Neural progenitor cell (in vitro differentiated cells): ENCODE data around the gene NOP53. TPM values are rescaled to one million over a fixed set of nuclear protein-coding genes. Genes with fewer than 3 reads are reported as not detected.

ENCODE experiments used
- DNase-seq: peaks from one replicate; pipeline ENCODE4 v3.0.0-alpha.2; 2016; ENCODE audit warnings: low spot score
- H2AFZ ChIP-seq: fragments of 200-600 bp; sonication (generic); replicated peaks from 2 replicates; pipeline ENCODE4 v1.6.1; 2016; ENCODE audit warnings: antibody characterized with exemption
- H3F3A ChIP-seq: fragments of 200-600 bp; sonication (generic); 2 replicates; pipeline ENCODE4 v1.6.1; 2016; ENCODE audit warnings: antibody characterized with exemption, low read depth
- H3K27ac ChIP-seq: fragments of 200-600 bp; sonication (generic); 2 replicates; pipeline ENCODE4 v1.5.1; 2016; ENCODE audit warnings: mild to moderate bottlenecking
- H3K27me3 ChIP-seq: fragments of 200-600 bp; sonication (generic); 2 replicates; pipeline ENCODE4 v1.6.1; 2016; ENCODE audit warnings: mild to moderate bottlenecking, moderate library complexity
- H3K36me3 ChIP-seq: fragments of 200-600 bp; sonication (generic); 2 replicates; pipeline ENCODE4 v1.5.1; 2016
- H3K4me1 ChIP-seq: fragments of 200-600 bp; sonication (generic); 2 replicates; pipeline ENCODE4 v1.6.1; 2016; ENCODE audit warnings: mixed run types
- H3K4me2 ChIP-seq: fragments of 200-600 bp; sonication (generic); 2 replicates; pipeline ENCODE4 v1.6.1; 2016
- H3K4me3 ChIP-seq: fragments of 200-600 bp; sonication (generic); 2 replicates; pipeline ENCODE4 v1.5.1; 2016
- H3K79me2 ChIP-seq: fragments of 200-600 bp; sonication (generic); 2 replicates; pipeline ENCODE4 v1.6.1; 2016; ENCODE audit warnings: low read depth
- H3K9ac ChIP-seq: fragments of 200-600 bp; sonication (generic); 2 replicates; pipeline ENCODE4 v1.6.1; 2016
- H3K9me3 ChIP-seq: fragments of 200-600 bp; sonication (generic); 2 replicates; pipeline ENCODE4 v1.5.1; 2016; ENCODE audit warnings: low read depth
- H4K20me1 ChIP-seq: fragments of 200-600 bp; sonication (generic); 2 replicates; pipeline ENCODE4 v1.6.1; 2016; ENCODE audit warnings: low read depth
- H3K27ac Mint-ChIP-seq: 3 replicates; pipeline ENCODE4 v1.8.0; 2021; ENCODE audit warnings: mixed read lengths
- H3K27me3 Mint-ChIP-seq: 2 replicates; pipeline ENCODE4 v1.8.0; 2022; ENCODE audit warnings: low read depth, mild to moderate bottlenecking, inconsistent platforms, moderate library complexity, mixed read lengths; ENCODE audit not compliant: insufficient read depth
- H3K36me3 Mint-ChIP-seq: 3 replicates; pipeline ENCODE4 v1.8.0; 2021; ENCODE audit warnings: mixed read lengths
- H3K4me1 Mint-ChIP-seq: 3 replicates; pipeline ENCODE4 v1.8.0; 2021; ENCODE audit warnings: mixed read lengths
- H3K4me3 Mint-ChIP-seq: 3 replicates; pipeline ENCODE4 v1.8.0; 2021; ENCODE audit warnings: mild to moderate bottlenecking, moderate library complexity, mixed read lengths
- H3K9me3 Mint-ChIP-seq: 3 replicates; pipeline ENCODE4 v1.8.0; 2020; ENCODE audit warnings: mixed read lengths
- CTCF ChIP-seq: fragments of 200-600 bp; sonication (generic); IDR thresholded peaks from 2 replicates; pipeline ENCODE4 v1.5.1; 2017; ENCODE audit warnings: antibody characterized with exemption, mild to moderate bottlenecking
- EZH2 ChIP-seq: fragments of 200-600 bp; sonication (generic); IDR thresholded peaks from 2 replicates; pipeline ENCODE4 v1.6.1; 2017; ENCODE audit warnings: antibody characterized with exemption, mild to moderate bottlenecking, moderate library complexity
- EZH2phosphoT487 ChIP-seq: fragments of 200-600 bp; sonication (generic); IDR thresholded peaks from 2 replicates; pipeline ENCODE4 v1.6.1; 2017; ENCODE audit warnings: antibody characterized with exemption
- total RNA-seq: library from RNA; depleted of rRNA; stranded (reverse); fragments of >200 nt; gene quantifications from 2 replicates; pipeline ENCODE4 v1.2.3, GENCODE V29; 2015; ENCODE audit warnings: low replicate concordance

Gene NOP53
- total RNA-seq, 1 donor from 2014 or later, result 101 TPM

GRCh38 chr19:47778954-47779351 is 33.6 kb downstream of the NOP53 start:
- Histone ChIP-seq H3K4me3 (peak overlapping the region; percentile 74), H2AFZ (no peak overlapping the region), H3K9ac (peak overlapping the region; percentile 93), H3F3A (peaks cover 24% of the 10 kb centered on the region), H3K4me1 (peaks cover 3% of the 10 kb centered on the region), H3K27me3 (no peaks in the 10 kb centered on the region), H3K27ac (no peak overlapping the region), H3K36me3 (no peaks in the 10 kb centered on the region), H3K9me3 (no peaks in the 10 kb centered on the region), H3K4me2 (peak overlapping the region; percentile 78), H3K79me2 (peaks cover 47% of the 10 kb centered on the region), H4K20me1 (peaks cover 7% of the 10 kb centered on the region)
- H3K27me3 Mint-ChIP-seq, result peaks cover 11% of the 10 kb centered on the region
- no peaks in the 10 kb centered on the region for H3K9me3 Mint-ChIP-seq
- peak; percentile 33 for DNase-seq
- peak overlapping the region; percentile 60 for H3K27ac Mint-ChIP-seq
- peak overlapping the region; percentile 93 for H3K4me3 Mint-ChIP-seq
- H3K4me1 Mint-ChIP-seq, result peaks cover 26% of the 10 kb centered on the region
- H3K36me3 Mint-ChIP-seq, result peaks cover 18% of the 10 kb centered on the region
- no peak for TF ChIP-seq CTCF
- no peak for TF ChIP-seq EZH2phosphoT487
- TF ChIP-seq EZH2, result no peak

- Histone ChIP-seq H3K9ac (no peak overlapping the region), H2AFZ (no peak overlapping the region), H3K36me3 (no peaks in the 10 kb centered on the region), H3K27me3 (no peaks in the 10 kb centered on the region), H3K27ac (no peak overlapping the region), H3K4me3 (peak overlapping the region; percentile 74), H3K4me2 (peak overlapping the region; percentile 78), H3F3A (peaks cover 22% of the 10 kb centered on the region), H3K9me3 (no peaks in the 10 kb centered on the region), H4K20me1 (peaks cover 7% of the 10 kb centered on the region), H3K79me2 (peaks cover 47% of the 10 kb centered on the region), H3K4me1 (no peaks in the 10 kb centered on the region)
- no peak for DNase-seq
- peaks cover 9% of the 10 kb centered on the region for H3K27me3 Mint-ChIP-seq
- peaks cover 23% of the 10 kb centered on the region for H3K36me3 Mint-ChIP-seq
- no peak overlapping the region for H3K27ac Mint-ChIP-seq
- no peak for TF ChIP-seq EZH2phosphoT487
- TF ChIP-seq EZH2, result no peak
- no peak for TF ChIP-seq CTCF
- H3K4me3 Mint-ChIP-seq, result peak overlapping the region; percentile 93
- H3K4me1 Mint-ChIP-seq, result peaks cover 22% of the 10 kb centered on the region
- no peaks in the 10 kb centered on the region for H3K9me3 Mint-ChIP-seq
Observed at GRCh38 chr19:47779524-47780214, 34.3 kb downstream of the NOP53 start.

- Histone ChIP-seq H3K9me3 (no peaks in the 10 kb centered on the region), H3K4me1 (no peaks in the 10 kb centered on the region), H3K9ac (no peak overlapping the region), H3F3A (peaks cover 22% of the 10 kb centered on the region), H3K27ac (no peak overlapping the region), H3K4me3 (peak overlapping the region; percentile 74), H4K20me1 (peaks cover 7% of the 10 kb centered on the region), H3K27me3 (no peaks in the 10 kb centered on the region), H3K4me2 (peak overlapping the region; percentile 78), H2AFZ (no peak overlapping the region), H3K36me3 (no peaks in the 10 kb centered on the region), H3K79me2 (peaks cover 47% of the 10 kb centered on the region)
- Mint-ChIP-seq H3K27me3 (peaks cover 9% of the 10 kb centered on the region), H3K4me1 (peaks cover 22% of the 10 kb centered on the region), H3K4me3 (peak overlapping the region; percentile 93), H3K9me3 (no peaks in the 10 kb centered on the region), H3K27ac (no peak overlapping the region), H3K36me3 (peaks cover 23% of the 10 kb centered on the region)
- TF ChIP-seq CTCF (no peak), EZH2phosphoT487 (no peak), EZH2 (no peak)
- DNase-seq, result no peak
Observed at GRCh38 chr19:47780215-47780551, 34.8 kb downstream of the NOP53 start.
